HEK293T (cell line): ENCODE measurements around the gene RANGAP1.
"Not testable (repeated sequence)": the region's sequence is repeated elsewhere in the genome, so short reads cannot be mapped to it uniquely, and the experiment has no call there.

Experiments
- BHLHE40 ChIP-seq: fragments of 450-650 bp; IDR thresholded peaks from 2 replicates; pipeline ENCODE4 v1.6.1; 2016; ENCODE audit warnings: mild to moderate bottlenecking, moderate library complexity, borderline replicate concordance
- ELF4 ChIP-seq: fragments of 450-650 bp; IDR thresholded peaks from 2 replicates; pipeline ENCODE4 v1.6.1; 2017; ENCODE audit warnings: antibody characterized with exemption
- FOXA1 ChIP-seq: fragments of 450-650 bp; IDR thresholded peaks from 2 replicates; pipeline ENCODE4 v1.6.1; 2016; ENCODE audit warnings: mild to moderate bottlenecking
- FOXK2 ChIP-seq: fragments of 450-650 bp; IDR thresholded peaks from 2 replicates; pipeline ENCODE4 v1.6.1; 2016; ENCODE audit warnings: mild to moderate bottlenecking
- FOXM1 ChIP-seq: fragments of 450-650 bp; IDR thresholded peaks from 2 replicates; pipeline ENCODE4 v1.6.1; 2017; ENCODE audit warnings: mild to moderate bottlenecking, borderline replicate concordance
- HDGF ChIP-seq: fragments of 450-650 bp; IDR thresholded peaks from 2 replicates; pipeline ENCODE4 v1.6.1; 2017; ENCODE audit warnings: antibody characterized with exemption, borderline replicate concordance
- PKNOX1 ChIP-seq: fragments of 450-650 bp; IDR thresholded peaks from 2 replicates; pipeline ENCODE4 v1.6.1; 2016
- SP1 ChIP-seq: fragments of 450-650 bp; IDR thresholded peaks from 2 replicates; pipeline ENCODE4 v1.6.1; 2017
- SUZ12 ChIP-seq: fragments of 450-650 bp; IDR thresholded peaks from 2 replicates; pipeline ENCODE4 v1.6.1; 2016; ENCODE audit warnings: mild to moderate bottlenecking
- TARDBP ChIP-seq: fragments of 450-650 bp; IDR thresholded peaks from 2 replicates; pipeline ENCODE4 v1.6.1; 2016
- ZNF384 ChIP-seq: fragments of 450-650 bp; IDR thresholded peaks from 2 replicates; pipeline ENCODE4 v1.6.1; 2016

DNA sequence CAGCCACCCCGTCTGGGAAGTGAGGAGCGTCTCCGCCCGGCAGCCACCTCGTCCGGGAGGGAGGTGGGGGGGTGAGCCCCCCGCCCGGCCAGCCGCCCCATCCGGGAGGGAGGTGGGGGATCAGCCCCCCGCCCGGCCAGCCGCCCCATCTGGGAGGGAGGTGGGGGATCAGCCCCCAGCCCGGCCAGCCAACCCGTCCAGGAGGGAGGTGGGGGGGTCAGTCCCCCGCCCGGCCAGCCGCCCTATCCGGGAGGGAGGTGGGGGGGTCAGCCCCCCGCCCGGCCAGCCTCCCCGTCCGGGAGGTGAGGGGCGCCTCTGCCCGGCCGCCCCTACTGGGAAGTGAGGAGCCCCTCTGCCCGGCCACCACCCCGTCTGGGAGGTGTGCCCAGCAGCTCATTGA is 8.8 kb upstream of the RANGAP1 start:
- TF ChIP-seq FOXK2, PKNOX1, TARDBP, SP1, ZNF384, HDGF, BHLHE40, SUZ12, FOXM1, ELF4, FOXA1: not testable (repeated sequence)
